ENCODE data around the gene RERE. TPM values are rescaled to one million over a fixed set of nuclear protein-coding genes. Genes with fewer than 3 reads are reported as not detected.
A peak's percentile ranks its signal among the peaks of the same experiment; 100 is the strongest.

Gene RERE
- total RNA-seq, 1 donor from 2014 or later, result 124 TPM

DNA sequence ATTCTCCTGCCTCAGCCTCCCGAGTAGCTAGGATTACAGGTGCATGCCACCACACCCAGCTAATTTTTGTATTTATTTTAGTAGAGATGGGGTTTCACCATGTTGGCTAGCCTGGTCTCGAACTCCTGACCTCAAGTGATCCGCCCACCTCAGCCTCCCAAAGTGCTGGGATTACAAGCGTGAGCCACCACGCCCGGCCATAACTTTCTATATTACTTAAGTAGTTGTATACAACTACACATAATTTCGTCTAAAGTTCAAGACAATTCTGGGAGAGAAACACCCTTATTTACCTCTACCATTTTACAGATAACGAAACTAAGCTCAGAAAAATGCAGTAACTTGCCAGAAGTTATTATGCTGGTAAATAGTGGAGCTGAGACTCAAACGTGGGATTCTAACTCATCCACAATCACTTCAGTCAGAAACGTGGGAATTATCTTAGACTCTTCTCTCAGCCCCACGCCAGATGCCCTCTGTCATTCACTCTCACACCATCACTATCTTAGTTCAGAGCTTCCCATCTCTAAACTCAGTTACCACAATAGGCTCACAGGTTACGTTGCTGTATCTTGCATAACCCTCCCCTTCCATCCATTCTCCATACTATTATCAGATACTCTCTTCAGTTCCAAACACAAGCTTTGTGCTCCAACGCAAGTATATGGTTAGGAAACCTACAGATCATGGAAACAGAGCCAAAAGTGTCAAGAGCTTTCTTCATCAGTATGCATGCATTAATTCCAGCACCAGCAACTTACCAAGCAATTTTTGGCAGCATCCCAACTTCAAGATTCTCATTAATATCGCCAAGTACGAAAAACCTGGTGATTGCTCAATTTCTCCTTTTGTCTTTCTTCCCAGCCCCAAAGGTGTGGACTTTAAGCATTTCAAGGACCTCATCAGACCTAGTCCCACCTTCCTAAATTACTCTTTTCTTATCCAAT, 69.3 kb downstream of the RERE start:
- Histone ChIP-seq H3K27me3 (ENCODE audit: insufficient read depth, low read length) (no peaks in the 10 kb centered on the region), H3K36me3 (ENCODE audit: insufficient read depth, low read length) (no peaks in the 10 kb centered on the region), H2AFZ (ENCODE audit: low read depth, low read length) (no peak overlapping the region), H3K4me3 (ENCODE audit: insufficient read depth, low read depth, low read length) (no peak overlapping the region), H4K20me1 (ENCODE audit: insufficient read depth, low read length) (no peaks in the 10 kb centered on the region), H3K79me2 (ENCODE audit: insufficient read depth, low read length) (peaks cover 3% of the 10 kb centered on the region), H3K27ac (ENCODE audit: low read depth, low read length) (no peak overlapping the region), H3K9me3 (ENCODE audit: insufficient read depth, low read depth, low read length) (no peaks in the 10 kb centered on the region), H3K4me1 (ENCODE audit: insufficient read depth, low read length) (no peaks in the 10 kb centered on the region), H3K4me2 (ENCODE audit: low read length) (no peak overlapping the region), H3K9ac (ENCODE audit: low read length) (no peak overlapping the region)
- FAIRE-seq (no peak), DNase-seq (ENCODE audit: low read depth) (no peak)
- H3K27me3 Mint-ChIP-seq (ENCODE audit: low read depth, unreplicated experiment), result no peaks in the 10 kb centered on the region
- peaks cover 5% of the 10 kb centered on the region for H3K36me3 Mint-ChIP-seq (ENCODE audit: low read depth, unreplicated experiment)
- H3K27ac Mint-ChIP-seq (ENCODE audit: unreplicated experiment), result no peak overlapping the region
- H3K4me3 Mint-ChIP-seq (ENCODE audit: unreplicated experiment), result no peak overlapping the region
- peaks cover 17% of the 10 kb centered on the region for H3K4me1 Mint-ChIP-seq (ENCODE audit: low read depth, unreplicated experiment)
- no peaks in the 10 kb centered on the region for H3K9me3 Mint-ChIP-seq (ENCODE audit: unreplicated experiment)
- TF ChIP-seq EZH2 (IDR thresholded peaks at IDR 0.05; ENCODE audit: insufficient read depth, low read length), result no peak
- TF ChIP-seq, protein P1, sequence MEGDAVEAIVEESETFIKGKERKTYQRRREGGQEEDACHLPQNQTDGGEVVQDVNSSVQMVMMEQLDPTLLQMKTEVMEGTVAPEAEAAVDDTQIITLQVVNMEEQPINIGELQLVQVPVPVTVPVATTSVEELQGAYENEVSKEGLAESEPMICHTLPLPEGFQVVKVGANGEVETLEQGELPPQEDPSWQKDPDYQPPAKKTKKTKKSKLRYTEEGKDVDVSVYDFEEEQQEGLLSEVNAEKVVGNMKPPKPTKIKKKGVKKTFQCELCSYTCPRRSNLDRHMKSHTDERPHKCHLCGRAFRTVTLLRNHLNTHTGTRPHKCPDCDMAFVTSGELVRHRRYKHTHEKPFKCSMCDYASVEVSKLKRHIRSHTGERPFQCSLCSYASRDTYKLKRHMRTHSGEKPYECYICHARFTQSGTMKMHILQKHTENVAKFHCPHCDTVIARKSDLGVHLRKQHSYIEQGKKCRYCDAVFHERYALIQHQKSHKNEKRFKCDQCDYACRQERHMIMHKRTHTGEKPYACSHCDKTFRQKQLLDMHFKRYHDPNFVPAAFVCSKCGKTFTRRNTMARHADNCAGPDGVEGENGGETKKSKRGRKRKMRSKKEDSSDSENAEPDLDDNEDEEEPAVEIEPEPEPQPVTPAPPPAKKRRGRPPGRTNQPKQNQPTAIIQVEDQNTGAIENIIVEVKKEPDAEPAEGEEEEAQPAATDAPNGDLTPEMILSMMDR (IDR thresholded peaks at IDR 0.05; ENCODE audit: insufficient read depth, low read depth, low read length), result no peak

DNA sequence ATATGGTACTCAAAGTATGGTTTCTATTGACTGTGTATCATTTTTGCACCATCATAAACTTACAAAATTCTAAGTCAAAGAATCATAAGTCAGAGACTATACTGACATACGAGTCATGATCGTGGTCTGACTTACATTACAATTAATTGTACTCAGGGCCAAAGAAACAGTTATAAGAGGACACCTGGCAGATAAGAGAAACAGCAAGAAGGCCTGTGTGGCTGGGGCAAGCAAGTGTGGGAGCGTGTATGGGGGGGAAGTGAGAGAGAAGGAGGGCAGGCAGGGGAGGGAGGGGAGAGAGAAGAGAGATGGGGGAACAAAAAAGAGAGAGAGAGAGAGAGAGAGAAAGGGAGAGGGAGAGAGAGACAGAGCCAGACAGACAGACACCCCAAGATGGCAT, 70.9 kb downstream of the RERE start:
- no peak overlapping the region for H3K27ac Mint-ChIP-seq (ENCODE audit: unreplicated experiment)
- Histone ChIP-seq H3K4me3 (ENCODE audit: insufficient read depth, low read depth, low read length) (no peak overlapping the region), H2AFZ (ENCODE audit: low read depth, low read length) (no peak overlapping the region), H3K36me3 (ENCODE audit: insufficient read depth, low read length) (no peaks in the 10 kb centered on the region), H3K4me1 (ENCODE audit: insufficient read depth, low read length) (no peaks in the 10 kb centered on the region), H3K27me3 (ENCODE audit: insufficient read depth, low read length) (no peaks in the 10 kb centered on the region), H3K27ac (ENCODE audit: low read depth, low read length) (no peak overlapping the region), H3K4me2 (ENCODE audit: low read length) (no peak overlapping the region), H3K79me2 (ENCODE audit: insufficient read depth, low read length) (peaks cover 3% of the 10 kb centered on the region), H3K9me3 (ENCODE audit: insufficient read depth, low read depth, low read length) (no peaks in the 10 kb centered on the region), H3K9ac (ENCODE audit: low read length) (no peak overlapping the region), H4K20me1 (ENCODE audit: insufficient read depth, low read length) (peaks cover 4% of the 10 kb centered on the region)
- peaks cover 17% of the 10 kb centered on the region for H3K4me1 Mint-ChIP-seq (ENCODE audit: low read depth, unreplicated experiment)
- TF ChIP-seq EZH2 (IDR thresholded peaks at IDR 0.05; ENCODE audit: insufficient read depth, low read length), result no peak
- TF ChIP-seq, protein P1 (IDR thresholded peaks at IDR 0.05; ENCODE audit: insufficient read depth, low read depth, low read length), result no peak
- no peak overlapping the region for H3K4me3 Mint-ChIP-seq (ENCODE audit: unreplicated experiment)
- peaks cover 5% of the 10 kb centered on the region for H3K36me3 Mint-ChIP-seq (ENCODE audit: low read depth, unreplicated experiment)
- peak; percentile 35 for DNase-seq (ENCODE audit: low read depth)
- FAIRE-seq, result no peak
- no peaks in the 10 kb centered on the region for H3K9me3 Mint-ChIP-seq (ENCODE audit: unreplicated experiment)
- no peaks in the 10 kb centered on the region for H3K27me3 Mint-ChIP-seq (ENCODE audit: low read depth, unreplicated experiment)
